Activated T-helper 17 cell treated with anti-CD3 and anti-CD28 coated beads, Interleukin-2, amount 50 U/mL, for 72 hours (primary cell): ENCODE measurements around the gene PROCR. TPM values are rescaled to one million over a fixed set of nuclear protein-coding genes. Genes with fewer than 3 reads are reported as not detected.

Experiments
- total RNA-seq, 2 donors: library from RNA; stranded (reverse); gene quantifications; one replicate each; pipeline ENCODE4 v1.2.3, GENCODE V29; 2022

The PROCR gene
- total RNA-seq, 2 donors from 2014 or later, result 1.8 to 2.5 TPM

Other genes with a start within 250 kb of the PROCR start
- gene GSS, start 216.3 kb upstream of the PROCR start, total RNA-seq, result 10 to 100 TPM; 54.7 to 57.4 TPM
- gene MYH7B, start 216.2 kb upstream of the PROCR start, total RNA-seq, result under 1 TPM; 0.24 to 0.29 TPM
- gene TRPC4AP, start 79.3 kb upstream of the PROCR start, total RNA-seq, result 10 to 100 TPM; 34.1 to 54.3 TPM
- 10 to 100 TPM; 19.2 to 22.9 TPM for gene EDEM2, start 24.7 kb upstream of the PROCR start, total RNA-seq
- gene MMP24, start 54.6 kb downstream of the PROCR start, total RNA-seq, result under 1 TPM in 1 of 2 donors, not detected in 1; 0.04 TPM
- gene MMP24OS, start 106.0 kb downstream of the PROCR start, total RNA-seq, result 100 to 1,000 TPM in 1 of 2 donors, 10 to 100 TPM in 1; 38.3 to 104 TPM
- gene EIF6, start 112.7 kb downstream of the PROCR start, total RNA-seq, result 100 to 1,000 TPM in 1 of 2 donors, 10 to 100 TPM in 1; 82.7 to 146 TPM
- not detected for gene FAM83C, start 120.4 kb downstream of the PROCR start, total RNA-seq
- 10 to 100 TPM; 76.3 to 79.3 TPM for gene UQCC1, start 239.9 kb downstream of the PROCR start, total RNA-seq